HUES48 (cell line): Measurements from ENCODE around the gene DNAJC8.

Experiments
- H3K27ac ChIP-seq: one replicate; pipeline ENCODE4 v1.7.0; 2013; ENCODE audit warnings: low read depth, low read length, inconsistent platforms
- H3K27me3 ChIP-seq: 2 replicates; pipeline ENCODE4 v1.6.1; 2013; ENCODE audit warnings: mild to moderate bottlenecking, low read length; ENCODE audit not compliant: control insufficient read depth, insufficient read depth
- H3K36me3 ChIP-seq: 2 replicates; pipeline ENCODE4 v1.6.1; 2013; ENCODE audit warnings: low read length; ENCODE audit not compliant: control insufficient read depth, insufficient read depth
- H3K4me1 ChIP-seq: 2 replicates; pipeline ENCODE4 v1.6.1; 2013; ENCODE audit warnings: mild to moderate bottlenecking, low read length; ENCODE audit not compliant: control insufficient read depth, insufficient read depth
- H3K4me3 ChIP-seq: 2 replicates; pipeline ENCODE4 v1.5.1; 2013; ENCODE audit warnings: mild to moderate bottlenecking, low read depth, low read length
- H3K9ac ChIP-seq: 2 replicates; pipeline ENCODE4 v1.6.1; 2013; ENCODE audit warnings: mild to moderate bottlenecking, low read depth, low read length, moderate library complexity
- H3K9me3 ChIP-seq: 2 replicates; pipeline ENCODE4 v1.6.1; 2013; ENCODE audit warnings: low read length; ENCODE audit not compliant: control insufficient read depth, insufficient read depth

DNAJC8 gene

DNA sequence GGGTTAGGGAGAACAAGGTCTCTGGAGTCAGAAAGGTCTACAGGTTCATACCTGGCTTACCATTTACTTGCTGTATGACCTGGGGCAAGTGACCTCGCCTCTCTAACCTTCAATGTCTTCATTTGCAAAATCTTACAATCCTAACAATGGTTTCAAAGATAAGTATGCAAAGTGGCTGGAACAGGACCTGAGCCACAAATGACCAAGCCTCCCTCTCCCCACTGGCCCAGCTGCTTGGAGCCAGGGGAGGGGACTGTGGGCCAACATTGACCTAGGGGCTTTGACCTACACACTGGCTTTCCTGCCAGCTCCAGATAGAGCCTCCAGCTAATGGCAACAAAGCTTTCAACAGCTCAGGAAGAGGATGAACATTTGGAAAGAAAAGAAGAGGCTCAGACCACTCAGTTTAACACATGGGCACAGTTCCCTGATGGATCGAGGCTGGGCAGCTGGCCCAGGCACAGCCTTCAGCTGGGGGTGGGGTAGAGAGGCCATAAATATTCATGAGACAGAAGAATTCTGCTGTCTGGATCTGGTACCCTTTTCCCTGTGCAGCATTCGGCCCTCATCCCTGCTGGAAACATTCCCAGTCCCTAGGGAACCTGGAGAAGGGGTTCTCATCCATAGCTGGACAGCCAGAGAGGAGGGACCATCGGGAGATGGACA lies 69.2 kb downstream of the DNAJC8 start:
- Histone ChIP-seq H3K36me3 (no peaks in the 10 kb centered on the region), H3K9ac (no peak overlapping the region), H3K4me1 (peaks cover 7% of the 10 kb centered on the region; the same call in 1 of the 2 replicates), H3K27ac (no peak overlapping the region), H3K9me3 (no peaks in the 10 kb centered on the region), H3K4me3 (no peak overlapping the region), H3K27me3 (no peaks in the 10 kb centered on the region)

DNA sequence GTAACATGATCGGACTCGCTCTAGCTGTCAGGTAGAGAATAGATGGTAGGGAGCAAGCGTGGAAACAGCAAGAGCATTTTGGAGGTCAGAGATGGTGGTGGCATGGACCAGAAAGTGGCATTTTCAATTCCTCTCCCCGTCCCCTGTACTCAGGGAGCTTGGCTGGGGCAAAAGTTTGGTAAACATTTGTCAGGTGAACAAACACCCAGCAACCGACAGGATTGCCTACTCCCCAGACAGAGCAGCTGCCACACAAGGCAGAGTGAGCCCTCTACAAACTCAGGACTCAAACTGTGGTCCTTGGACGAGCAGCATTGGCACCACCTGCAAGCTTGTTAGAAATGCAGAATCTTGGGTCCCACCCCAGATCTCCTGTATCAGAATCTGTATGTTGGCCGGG lies 70.7 kb downstream of the DNAJC8 start:
- no peaks in the 10 kb centered on the region for H3K27me3 ChIP-seq
- H3K4me1 ChIP-seq, result peaks cover 7% of the 10 kb centered on the region; the same call in 1 of the 2 replicates
- no peak overlapping the region for H3K27ac ChIP-seq
- no peaks in the 10 kb centered on the region for H3K36me3 ChIP-seq
- no peak overlapping the region for H3K9ac ChIP-seq
- no peak overlapping the region for H3K4me3 ChIP-seq
- H3K9me3 ChIP-seq, result no peaks in the 10 kb centered on the region

DNA sequence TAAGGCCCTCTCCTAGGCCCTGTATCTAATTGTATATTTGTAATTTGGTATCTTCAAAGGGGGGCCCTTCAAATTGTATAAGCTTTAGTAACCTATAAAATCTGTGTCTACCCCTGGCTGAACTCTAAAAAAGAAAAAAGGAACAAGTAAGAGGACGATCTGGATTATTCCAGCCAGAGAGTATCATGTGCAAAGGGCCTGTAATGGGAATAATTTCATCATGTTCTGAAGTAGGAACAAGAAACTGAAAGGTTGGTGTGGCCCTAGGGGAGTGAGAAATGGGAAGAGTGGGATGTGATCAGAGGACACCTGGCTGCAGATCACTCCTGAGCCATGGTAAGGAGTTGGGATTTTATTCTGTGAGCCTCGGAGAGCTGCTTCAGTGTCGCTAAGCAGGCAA lies 71.1 kb downstream of the DNAJC8 start:
- H3K4me1 ChIP-seq, result peaks cover 7% of the 10 kb centered on the region; the same call in 1 of the 2 replicates
- H3K27me3 ChIP-seq, result no peaks in the 10 kb centered on the region
- H3K9me3 ChIP-seq, result no peaks in the 10 kb centered on the region
- no peak overlapping the region for H3K9ac ChIP-seq
- H3K27ac ChIP-seq, result no peak overlapping the region
- H3K4me3 ChIP-seq, result no peak overlapping the region
- no peaks in the 10 kb centered on the region for H3K36me3 ChIP-seq

DNA sequence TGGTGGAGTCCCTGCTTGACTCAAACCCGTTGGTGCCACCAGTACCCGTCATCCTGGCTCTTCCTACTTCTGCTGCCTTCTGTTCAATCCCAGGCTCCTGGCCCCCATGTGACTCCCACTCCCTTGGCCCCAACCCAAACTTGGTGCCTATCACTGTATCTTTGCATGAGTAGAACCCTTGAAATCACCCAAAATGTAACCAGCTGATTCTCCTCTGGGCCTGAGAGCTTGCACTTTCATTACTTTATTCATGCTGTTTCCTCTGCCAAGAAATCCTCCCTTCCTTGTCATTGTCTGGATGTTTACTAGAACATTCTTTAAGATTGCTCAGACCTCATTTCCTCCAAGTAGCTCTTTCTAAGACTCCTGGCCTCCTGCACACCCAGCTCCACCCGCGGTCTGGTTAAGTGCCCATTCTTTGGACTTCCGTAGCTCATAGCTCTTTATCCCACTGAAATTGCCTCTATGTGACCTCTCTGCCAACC lies 72.0 kb downstream of the DNAJC8 start:
- no peak overlapping the region for H3K9ac ChIP-seq
- H3K27me3 ChIP-seq, result no peaks in the 10 kb centered on the region
- H3K36me3 ChIP-seq, result no peaks in the 10 kb centered on the region
- no peaks in the 10 kb centered on the region for H3K9me3 ChIP-seq
- H3K4me3 ChIP-seq, result no peak overlapping the region
- no peak overlapping the region for H3K27ac ChIP-seq
- peaks cover 7% of the 10 kb centered on the region; the same call in 1 of the 2 replicates for H3K4me1 ChIP-seq

DNA sequence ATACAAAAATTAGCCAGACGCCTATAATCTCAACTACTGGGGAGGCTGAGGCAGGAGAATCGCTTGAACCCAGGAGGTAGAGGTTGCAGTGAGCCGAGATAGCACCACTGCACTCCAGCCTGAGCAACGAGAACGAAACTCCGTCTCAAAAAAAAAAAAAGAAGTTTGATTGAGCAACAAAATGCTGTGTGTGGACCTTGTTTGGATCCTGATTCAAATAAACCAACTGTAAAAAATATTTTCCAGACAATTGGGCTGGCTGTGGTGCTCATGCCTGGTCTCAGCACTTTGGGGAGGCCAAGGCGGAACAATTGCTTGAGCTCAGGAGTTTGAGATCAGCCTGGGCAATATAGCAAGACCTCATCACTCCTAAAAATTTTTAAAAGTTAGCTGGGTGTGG lies 73.1 kb downstream of the DNAJC8 start:
- H3K4me3 ChIP-seq, result no peak overlapping the region
- H3K9ac ChIP-seq, result no peak overlapping the region
- no peak overlapping the region for H3K27ac ChIP-seq
- no peaks in the 10 kb centered on the region for H3K9me3 ChIP-seq
- H3K4me1 ChIP-seq, result peaks cover 7% of the 10 kb centered on the region; the same call in 1 of the 2 replicates
- H3K27me3 ChIP-seq, result no peaks in the 10 kb centered on the region
- no peaks in the 10 kb centered on the region for H3K36me3 ChIP-seq

DNA sequence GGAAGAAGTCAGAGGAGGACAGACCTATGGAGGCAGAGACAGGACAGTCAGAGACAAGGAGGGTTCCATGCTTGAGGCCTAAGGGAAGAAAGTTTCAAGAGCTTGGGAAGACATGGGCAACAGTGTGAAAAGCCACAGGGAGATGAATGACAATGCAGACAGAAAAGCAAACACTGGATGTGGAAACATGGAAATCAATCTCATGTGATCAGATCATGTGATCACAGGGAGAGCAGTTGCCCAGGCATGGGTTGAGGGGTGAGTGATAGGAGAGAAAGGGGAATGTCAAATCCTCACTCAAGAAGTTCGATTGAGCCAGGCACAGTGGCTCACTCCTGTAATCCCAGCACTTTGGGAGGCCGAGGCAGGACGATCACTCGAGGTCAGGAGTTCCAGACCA lies 73.6 kb downstream of the DNAJC8 start:
- no peak overlapping the region for H3K27ac ChIP-seq
- no peaks in the 10 kb centered on the region for H3K36me3 ChIP-seq
- peaks cover 7% of the 10 kb centered on the region; the same call in 1 of the 2 replicates for H3K4me1 ChIP-seq
- no peak overlapping the region for H3K4me3 ChIP-seq
- no peaks in the 10 kb centered on the region for H3K27me3 ChIP-seq
- H3K9ac ChIP-seq, result no peak overlapping the region
- no peaks in the 10 kb centered on the region for H3K9me3 ChIP-seq

DNA sequence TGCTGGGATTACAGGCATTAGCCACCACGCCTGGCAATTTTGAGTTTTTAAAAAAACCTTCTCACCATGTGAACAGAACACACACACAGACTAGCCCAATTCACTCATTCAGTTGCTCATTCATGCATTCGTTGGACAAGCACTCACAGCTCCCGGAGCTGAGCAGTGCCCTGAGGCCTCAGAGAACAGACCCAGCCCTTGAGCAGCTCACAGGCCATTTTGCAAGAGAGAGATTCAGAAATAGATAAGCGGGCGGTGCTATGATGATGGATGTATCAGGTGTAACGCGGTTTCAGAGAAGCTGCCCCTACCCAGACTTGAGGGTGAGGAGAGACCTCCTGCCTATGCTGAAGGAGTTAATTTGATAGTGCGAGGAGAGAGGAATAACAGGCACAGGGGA lies 74.9 kb downstream of the DNAJC8 start:
- no peaks in the 10 kb centered on the region for H3K36me3 ChIP-seq
- H3K4me1 ChIP-seq, result no peaks in the 10 kb centered on the region
- no peak overlapping the region for H3K27ac ChIP-seq
- no peak overlapping the region for H3K4me3 ChIP-seq
- H3K9ac ChIP-seq, result no peak overlapping the region
- no peaks in the 10 kb centered on the region for H3K9me3 ChIP-seq
- no peaks in the 10 kb centered on the region for H3K27me3 ChIP-seq

DNA sequence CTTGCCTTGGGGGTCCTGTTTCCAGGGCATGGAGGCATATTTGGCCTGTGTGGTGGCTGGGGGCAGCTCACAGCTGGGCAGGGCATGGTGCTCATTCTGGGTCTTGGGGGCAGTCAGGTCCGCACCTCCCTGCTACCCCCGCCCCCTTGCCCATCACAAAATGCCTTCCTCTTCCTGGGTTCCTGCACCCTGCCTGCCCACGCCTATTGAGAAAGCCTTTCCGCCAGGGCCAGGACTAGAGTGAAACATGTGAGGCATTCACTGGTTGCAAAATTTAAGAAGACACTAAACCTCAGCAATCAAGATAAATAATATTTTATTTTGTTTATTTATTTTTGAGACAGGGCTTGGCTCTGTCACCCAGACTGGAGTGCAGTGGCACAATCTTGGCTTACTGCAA lies 76.0 kb downstream of the DNAJC8 start:
- H3K4me1 ChIP-seq, result no peaks in the 10 kb centered on the region
- H3K4me3 ChIP-seq, result no peak overlapping the region
- no peak overlapping the region for H3K27ac ChIP-seq
- H3K36me3 ChIP-seq, result no peaks in the 10 kb centered on the region
- no peak overlapping the region for H3K9ac ChIP-seq
- H3K27me3 ChIP-seq, result no peaks in the 10 kb centered on the region
- no peaks in the 10 kb centered on the region for H3K9me3 ChIP-seq

DNA sequence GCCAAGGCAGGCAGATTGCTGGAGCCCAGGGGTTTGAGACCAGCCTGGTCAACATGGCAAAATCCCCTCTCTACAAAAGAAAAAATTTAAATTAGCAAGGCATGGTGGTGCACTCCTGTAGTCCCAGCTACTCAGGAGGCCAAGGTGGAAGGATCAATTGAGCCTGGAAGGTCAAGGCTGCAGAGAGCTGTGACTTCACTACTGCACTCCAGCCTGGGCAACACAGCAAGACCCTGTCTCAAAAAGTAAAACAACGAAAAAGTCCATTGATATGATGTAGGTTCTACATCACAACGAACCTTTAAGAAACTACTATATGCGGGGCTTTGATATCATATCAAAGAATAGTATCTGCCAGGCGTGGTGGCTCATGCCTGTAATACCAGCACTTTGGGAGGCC lies 77.2 kb downstream of the DNAJC8 start:
- H3K27me3 ChIP-seq, result no peaks in the 10 kb centered on the region
- no peaks in the 10 kb centered on the region for H3K9me3 ChIP-seq
- no peak overlapping the region for H3K9ac ChIP-seq
- no peaks in the 10 kb centered on the region for H3K36me3 ChIP-seq
- no peak overlapping the region for H3K4me3 ChIP-seq
- no peaks in the 10 kb centered on the region for H3K4me1 ChIP-seq
- H3K27ac ChIP-seq, result no peak overlapping the region

DNA sequence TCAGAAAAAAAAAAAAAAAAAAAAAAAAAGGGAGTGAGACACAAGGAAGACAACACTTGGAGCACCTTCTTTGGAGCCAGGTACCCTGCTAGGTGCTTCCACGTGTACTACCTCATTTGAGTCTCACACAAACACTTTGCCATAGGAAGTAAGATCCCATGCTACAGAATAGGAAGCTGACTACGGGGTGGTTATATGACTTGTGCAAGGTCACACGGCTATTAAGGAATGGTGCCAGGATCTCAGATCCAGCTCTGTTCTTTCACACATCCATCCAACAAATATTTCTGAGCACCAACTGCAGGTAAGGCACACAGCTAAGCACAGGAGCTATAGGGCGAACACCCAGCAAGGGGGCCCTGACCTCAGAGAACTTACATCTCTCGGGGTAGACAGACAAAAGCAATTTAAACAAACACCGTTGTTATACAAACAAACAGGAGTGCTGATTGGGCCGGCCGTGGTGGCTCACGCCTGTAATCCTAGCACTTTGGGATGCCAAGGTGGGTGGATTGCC lies 78.7 kb downstream of the DNAJC8 start:
- H3K27ac ChIP-seq, result no peak overlapping the region

More for the DNA sequence above, 78.7 kb downstream of the DNAJC8 start:
- Histone ChIP-seq H3K9ac (no peak overlapping the region), H3K4me3 (no peak overlapping the region), H3K36me3 (no peaks in the 10 kb centered on the region), H3K9me3 (no peaks in the 10 kb centered on the region), H3K27me3 (no peaks in the 10 kb centered on the region), H3K4me1 (no peaks in the 10 kb centered on the region)
